Measurements from ENCODE around the gene GXYLT1.

Gene GXYLT1

DNA sequence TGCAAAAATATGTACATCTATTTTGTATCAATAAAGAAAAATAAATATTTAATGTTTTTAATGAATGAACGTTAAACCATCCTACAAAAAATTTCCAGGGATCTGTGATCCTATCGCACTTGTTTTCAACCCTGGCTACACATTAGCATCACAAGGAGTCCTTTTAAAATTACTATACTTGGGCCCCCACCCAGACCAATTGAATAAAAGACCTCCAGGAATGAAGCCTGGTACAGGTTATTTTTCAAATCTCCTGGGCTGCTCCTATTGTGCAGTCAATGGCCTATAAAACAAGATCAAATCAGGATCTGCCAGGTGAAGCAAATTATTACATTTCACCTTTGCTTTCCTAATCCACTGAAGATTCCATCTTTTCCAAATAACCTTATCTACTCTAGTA lies 33.4 kb upstream of the GXYLT1 start:
- no peak overlapping the region for H3K4me3 ChIP-seq (ENCODE audit: low read depth in 1 of 5, low read length in 5 of 5)
- no peak overlapping the region for H3K9ac ChIP-seq (ENCODE audit: low read length in 5 of 5)
- no peak overlapping the region for H3K27ac ChIP-seq (ENCODE audit: low read depth, low read length)
- peaks cover 0 to 7% (median 4%) of the 10 kb centered on the region in 5 donors for H3K36me3 ChIP-seq (ENCODE audit: control insufficient read depth in 5 of 5, insufficient read depth in 5 of 5, low read length in 5 of 5)
- no peaks in the 10 kb centered on the region for H3K27me3 ChIP-seq (ENCODE audit: control insufficient read depth in 5 of 5, insufficient read depth in 4 of 5, low read length in 5 of 5)
- H3K4me1 ChIP-seq (ENCODE audit: control insufficient read depth in 5 of 5, insufficient read depth in 5 of 5, low read length in 5 of 5), result peaks cover 0 to 4% (median 0%) of the 10 kb centered on the region in 5 donors
- no peaks in the 10 kb centered on the region for H3K9me3 ChIP-seq (ENCODE audit: control insufficient read depth in 5 of 5, low read length in 5 of 5)

DNA sequence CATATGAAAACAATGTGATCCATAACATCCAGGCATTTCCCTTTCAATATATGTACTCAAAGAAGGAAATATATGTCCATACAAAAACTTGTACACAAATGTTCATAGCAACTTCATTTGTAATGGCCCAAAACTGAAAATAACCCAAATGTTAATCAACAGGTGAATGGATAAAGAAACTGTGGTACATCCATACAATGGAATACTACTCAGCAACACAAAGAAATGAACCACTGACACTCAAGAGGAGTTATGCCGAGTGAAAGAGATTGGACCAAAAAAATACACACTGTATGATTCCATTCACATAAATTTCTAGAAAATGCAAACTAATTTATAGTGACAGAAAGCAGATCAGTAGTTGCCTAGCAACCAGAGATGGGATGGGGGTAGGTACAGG lies 30.3 kb upstream of the GXYLT1 start:
- H3K9ac ChIP-seq (ENCODE audit: low read length in 5 of 5), result no peak overlapping the region
- no peaks in the 10 kb centered on the region for H3K9me3 ChIP-seq (ENCODE audit: control insufficient read depth in 5 of 5, low read length in 5 of 5)
- H3K4me3 ChIP-seq (ENCODE audit: low read depth in 1 of 5, low read length in 5 of 5), result no peak overlapping the region
- peaks cover 0 to 12% (median 4%) of the 10 kb centered on the region in 5 donors for H3K36me3 ChIP-seq (ENCODE audit: control insufficient read depth in 5 of 5, insufficient read depth in 5 of 5, low read length in 5 of 5)
- no peaks in the 10 kb centered on the region for H3K27me3 ChIP-seq (ENCODE audit: control insufficient read depth in 5 of 5, insufficient read depth in 4 of 5, low read length in 5 of 5)
- no peak overlapping the region for H3K27ac ChIP-seq (ENCODE audit: low read depth, low read length)
- H3K4me1 ChIP-seq (ENCODE audit: control insufficient read depth in 5 of 5, insufficient read depth in 5 of 5, low read length in 5 of 5), result peaks cover 0 to 8% (median 0%) of the 10 kb centered on the region in 5 donors

DNA sequence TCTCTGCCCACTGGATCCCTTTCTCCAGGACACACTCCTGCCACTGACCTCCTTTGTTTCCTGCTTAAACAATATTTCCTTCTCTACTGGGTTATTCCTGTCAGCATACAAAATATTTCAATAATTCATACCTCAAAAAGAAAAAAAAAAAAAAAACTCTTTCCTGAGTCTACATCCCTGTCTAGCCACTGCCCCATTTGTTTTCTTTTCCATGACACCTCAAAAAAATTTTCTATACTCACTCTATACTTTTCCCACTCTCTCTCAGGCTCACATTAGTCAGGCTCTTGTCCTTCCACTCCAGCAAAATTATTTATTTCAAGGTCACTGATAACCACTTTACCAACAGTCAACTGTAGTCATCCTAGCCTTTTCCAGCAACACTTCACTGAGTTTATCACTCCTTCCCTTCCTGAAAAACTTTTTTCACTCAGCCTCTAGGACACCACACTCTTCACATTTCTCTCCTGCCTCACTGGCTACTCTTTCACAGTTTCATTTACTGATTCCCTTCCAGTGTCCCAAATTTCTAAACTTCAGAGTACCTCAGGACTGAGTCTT lies 29.4 kb upstream of the GXYLT1 start:
- Histone ChIP-seq H3K36me3 (ENCODE audit: control insufficient read depth in 5 of 5, insufficient read depth in 5 of 5, low read length in 5 of 5) (peaks cover 0 to 12% (median 4%) of the 10 kb centered on the region in 5 donors), H3K9ac (ENCODE audit: low read length in 5 of 5) (no peak overlapping the region), H3K9me3 (ENCODE audit: control insufficient read depth in 5 of 5, low read length in 5 of 5) (no peaks in the 10 kb centered on the region), H3K4me3 (ENCODE audit: low read depth in 1 of 5, low read length in 5 of 5) (no peak overlapping the region), H3K27ac (ENCODE audit: low read depth, low read length) (no peak overlapping the region), H3K27me3 (ENCODE audit: control insufficient read depth in 5 of 5, insufficient read depth in 4 of 5, low read length in 5 of 5) (no peaks in the 10 kb centered on the region), H3K4me1 (ENCODE audit: control insufficient read depth in 5 of 5, insufficient read depth in 5 of 5, low read length in 5 of 5) (peaks cover 0 to 8% (median 0%) of the 10 kb centered on the region in 5 donors)

DNA sequence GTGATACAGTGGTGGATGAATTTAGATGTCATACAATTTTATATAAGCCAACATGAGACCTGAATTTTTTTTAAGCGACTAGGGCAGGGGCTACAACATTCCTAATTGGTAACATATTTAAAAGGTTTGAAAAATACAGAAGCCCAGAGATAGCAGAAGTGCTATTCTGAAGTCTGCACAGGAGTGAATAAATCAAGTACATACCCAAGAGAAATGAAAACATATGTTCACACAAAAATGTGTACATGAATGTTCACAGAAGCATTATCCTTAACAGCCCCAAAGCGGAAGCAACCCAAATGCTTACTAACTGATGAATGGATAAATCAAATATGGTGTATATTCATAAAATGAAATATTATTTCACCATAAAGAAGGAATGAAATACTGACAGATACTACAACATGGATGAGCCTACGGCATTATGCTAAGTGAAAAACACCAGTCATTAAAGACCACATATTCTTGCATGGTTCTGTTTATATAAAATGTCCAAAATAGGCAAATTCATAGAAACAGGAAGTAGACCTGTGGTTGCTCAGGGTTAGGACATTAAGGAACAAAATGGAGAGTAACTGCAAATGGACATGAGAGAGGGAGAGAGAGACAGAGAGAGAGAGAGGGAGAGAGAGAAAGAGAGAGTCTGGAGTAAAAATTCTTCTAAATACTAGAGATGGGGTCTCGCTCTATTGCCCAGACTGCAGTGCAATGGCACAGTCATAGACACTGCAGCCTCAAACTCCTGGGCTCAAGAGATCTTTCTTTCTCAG lies 28.0 kb upstream of the GXYLT1 start:
- Histone ChIP-seq H3K4me3 (ENCODE audit: low read depth in 1 of 5, low read length in 5 of 5) (no peak overlapping the region), H3K36me3 (ENCODE audit: control insufficient read depth in 5 of 5, insufficient read depth in 5 of 5, low read length in 5 of 5) (peaks cover 0 to 12% (median 4%) of the 10 kb centered on the region in 5 donors), H3K27ac (ENCODE audit: low read depth, low read length) (no peak overlapping the region), H3K4me1 (ENCODE audit: control insufficient read depth in 5 of 5, insufficient read depth in 5 of 5, low read length in 5 of 5) (peaks cover 0 to 8% (median 0%) of the 10 kb centered on the region in 5 donors), H3K27me3 (ENCODE audit: control insufficient read depth in 5 of 5, insufficient read depth in 4 of 5, low read length in 5 of 5) (no peaks in the 10 kb centered on the region), H3K9ac (ENCODE audit: low read length in 5 of 5) (no peak overlapping the region), H3K9me3 (ENCODE audit: control insufficient read depth in 5 of 5, low read length in 5 of 5) (no peaks in the 10 kb centered on the region)

DNA sequence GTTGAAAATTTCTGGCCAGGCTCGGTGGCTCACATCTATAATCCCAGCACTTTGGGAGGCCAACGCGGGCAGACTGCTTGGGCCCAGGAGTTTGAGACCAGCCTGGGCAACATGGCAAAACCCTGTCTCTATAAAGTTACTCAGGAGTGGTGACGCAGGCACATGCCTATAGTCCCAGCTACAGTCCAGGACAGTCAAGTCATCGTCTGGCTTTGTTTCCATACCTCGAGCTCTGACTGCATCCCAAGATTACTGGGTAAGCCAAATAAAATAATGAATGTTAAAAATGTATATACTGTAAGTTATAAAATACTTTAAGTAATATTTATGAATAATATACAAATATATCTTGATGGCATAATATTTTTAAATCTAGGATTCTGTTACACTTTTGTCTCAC lies 23.0 kb upstream of the GXYLT1 start:
- Histone ChIP-seq H3K27ac (ENCODE audit: low read depth, low read length) (no peak overlapping the region), H3K4me1 (ENCODE audit: control insufficient read depth in 5 of 5, insufficient read depth in 5 of 5, low read length in 5 of 5) (peaks cover 0 to 5% (median 3%) of the 10 kb centered on the region in 5 donors), H3K4me3 (ENCODE audit: low read depth in 1 of 5, low read length in 5 of 5) (no peak overlapping the region), H3K36me3 (ENCODE audit: control insufficient read depth in 5 of 5, insufficient read depth in 5 of 5, low read length in 5 of 5) (peaks cover 0 to 8% (median 0%) of the 10 kb centered on the region in 5 donors), H3K9me3 (ENCODE audit: control insufficient read depth in 5 of 5, low read length in 5 of 5) (no peaks in the 10 kb centered on the region), H3K9ac (ENCODE audit: low read length in 5 of 5) (no peak overlapping the region), H3K27me3 (ENCODE audit: control insufficient read depth in 5 of 5, insufficient read depth in 4 of 5, low read length in 5 of 5) (no peaks in the 10 kb centered on the region)

DNA sequence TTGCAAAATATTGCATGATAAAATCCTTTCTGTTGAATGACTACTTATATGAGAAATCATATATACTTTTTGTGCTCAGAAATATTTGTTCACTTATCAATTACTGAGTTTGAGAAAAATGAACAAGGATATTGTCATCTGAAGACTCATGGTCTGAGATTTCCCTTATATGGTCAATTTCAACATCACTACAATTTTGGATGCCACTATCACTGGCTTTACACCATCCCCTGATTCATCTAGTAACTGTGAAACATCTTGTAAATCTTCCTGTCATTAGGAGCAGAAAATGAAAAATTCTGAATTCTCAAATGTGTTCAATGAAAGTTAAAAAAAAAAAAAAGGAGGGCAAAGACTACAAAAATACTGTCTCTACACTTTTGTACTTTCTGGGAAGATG lies 21.8 kb upstream of the GXYLT1 start:
- Histone ChIP-seq H3K4me3 (ENCODE audit: low read depth in 1 of 5, low read length in 5 of 5) (no peak overlapping the region), H3K9me3 (ENCODE audit: control insufficient read depth in 5 of 5, low read length in 5 of 5) (no peaks in the 10 kb centered on the region), H3K36me3 (ENCODE audit: control insufficient read depth in 5 of 5, insufficient read depth in 5 of 5, low read length in 5 of 5) (peaks cover 0 to 6% (median 0%) of the 10 kb centered on the region in 5 donors), H3K27me3 (ENCODE audit: control insufficient read depth in 5 of 5, insufficient read depth in 4 of 5, low read length in 5 of 5) (no peaks in the 10 kb centered on the region), H3K27ac (ENCODE audit: low read depth, low read length) (no peak overlapping the region), H3K9ac (ENCODE audit: low read length in 5 of 5) (no peak overlapping the region), H3K4me1 (ENCODE audit: control insufficient read depth in 5 of 5, insufficient read depth in 5 of 5, low read length in 5 of 5) (peaks cover 0 to 5% (median 3%) of the 10 kb centered on the region in 5 donors)

DNA sequence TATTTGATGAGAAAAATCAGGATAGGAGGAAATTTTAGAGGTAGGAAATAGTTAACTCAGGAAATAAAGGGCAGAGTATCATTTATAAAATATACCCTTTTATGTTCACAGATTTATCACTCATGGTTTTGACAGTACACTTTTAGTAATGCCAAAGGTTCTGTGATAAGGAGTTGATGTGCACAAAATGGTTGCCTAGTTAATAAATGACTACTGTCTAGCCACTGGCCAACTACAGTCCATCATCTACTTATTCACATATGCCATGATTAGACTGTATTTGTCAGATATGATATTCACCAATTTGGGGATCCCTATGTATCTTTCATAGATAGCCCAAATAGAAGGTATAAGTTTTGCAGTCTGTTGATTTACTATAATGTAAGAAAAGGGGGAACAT lies 19.2 kb upstream of the GXYLT1 start:
- H3K4me3 ChIP-seq (ENCODE audit: low read depth in 1 of 5, low read length in 5 of 5), result no peak overlapping the region
- peaks cover 9 to 16% (median 11%) of the 10 kb centered on the region in 5 donors for H3K36me3 ChIP-seq (ENCODE audit: control insufficient read depth in 5 of 5, insufficient read depth in 5 of 5, low read length in 5 of 5)
- no peak overlapping the region for H3K27ac ChIP-seq (ENCODE audit: low read depth, low read length)
- H3K9me3 ChIP-seq (ENCODE audit: control insufficient read depth in 5 of 5, low read length in 5 of 5), result no peaks in the 10 kb centered on the region
- H3K9ac ChIP-seq (ENCODE audit: low read length in 5 of 5), result peak overlapping the region in 1 of 5 donors; percentile 30
- H3K4me1 ChIP-seq (ENCODE audit: control insufficient read depth in 5 of 5, insufficient read depth in 5 of 5, low read length in 5 of 5), result peaks cover 0 to 5% (median 3%) of the 10 kb centered on the region in 5 donors
- H3K27me3 ChIP-seq (ENCODE audit: control insufficient read depth in 5 of 5, insufficient read depth in 4 of 5, low read length in 5 of 5), result no peaks in the 10 kb centered on the region

DNA sequence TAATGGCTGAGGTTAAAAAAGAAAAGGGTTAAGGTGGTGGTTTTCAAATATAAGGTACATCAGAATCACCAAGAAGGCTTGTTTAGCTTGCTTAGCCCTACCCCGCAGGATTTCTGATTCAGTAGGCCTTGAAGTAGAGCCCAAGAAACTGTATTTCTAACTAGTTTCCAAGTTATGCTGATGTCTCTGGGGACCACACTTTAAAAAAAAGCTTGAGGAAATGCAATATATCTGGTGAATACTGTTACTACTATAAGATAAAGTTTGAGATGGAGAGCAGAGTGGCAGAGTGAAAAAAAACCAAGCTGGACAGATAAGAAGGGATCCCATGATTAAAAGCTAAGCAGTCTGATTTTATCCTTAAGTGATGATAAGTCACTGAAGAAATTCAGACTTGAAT lies 18.3 kb upstream of the GXYLT1 start:
- Histone ChIP-seq H3K27me3 (ENCODE audit: control insufficient read depth in 5 of 5, insufficient read depth in 4 of 5, low read length in 5 of 5) (no peaks in the 10 kb centered on the region), H3K36me3 (ENCODE audit: control insufficient read depth in 5 of 5, insufficient read depth in 5 of 5, low read length in 5 of 5) (peaks cover 9 to 19% (median 13%) of the 10 kb centered on the region in 5 donors), H3K4me1 (ENCODE audit: control insufficient read depth in 5 of 5, insufficient read depth in 5 of 5, low read length in 5 of 5) (peaks cover 0 to 5% (median 3%) of the 10 kb centered on the region in 5 donors), H3K9me3 (ENCODE audit: control insufficient read depth in 5 of 5, low read length in 5 of 5) (no peaks in the 10 kb centered on the region), H3K4me3 (ENCODE audit: low read depth in 1 of 5, low read length in 5 of 5) (no peak overlapping the region), H3K27ac (ENCODE audit: low read depth, low read length) (no peak overlapping the region), H3K9ac (ENCODE audit: low read length in 5 of 5) (no peak overlapping the region)

DNA sequence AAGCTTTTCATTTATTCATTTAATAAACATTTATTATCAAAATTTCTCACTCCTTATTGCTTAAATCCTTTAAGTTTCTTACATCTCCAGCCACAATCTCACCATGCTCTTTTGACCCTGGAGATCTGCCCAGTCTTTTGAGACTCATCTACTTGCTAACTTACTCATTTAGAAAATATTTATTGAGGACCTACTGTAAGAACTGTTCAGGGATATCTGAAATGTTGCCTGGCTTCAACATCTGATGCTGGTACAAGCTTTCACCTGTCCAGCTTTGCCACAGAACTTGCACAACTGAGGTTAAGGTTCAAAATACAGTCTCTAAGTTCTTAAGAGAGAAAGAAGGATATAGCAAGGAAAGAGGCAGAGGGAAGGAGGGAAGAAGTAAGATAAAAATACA lies 17.5 kb upstream of the GXYLT1 start:
- H3K9ac ChIP-seq (ENCODE audit: low read length in 5 of 5), result no peak overlapping the region

DNA sequence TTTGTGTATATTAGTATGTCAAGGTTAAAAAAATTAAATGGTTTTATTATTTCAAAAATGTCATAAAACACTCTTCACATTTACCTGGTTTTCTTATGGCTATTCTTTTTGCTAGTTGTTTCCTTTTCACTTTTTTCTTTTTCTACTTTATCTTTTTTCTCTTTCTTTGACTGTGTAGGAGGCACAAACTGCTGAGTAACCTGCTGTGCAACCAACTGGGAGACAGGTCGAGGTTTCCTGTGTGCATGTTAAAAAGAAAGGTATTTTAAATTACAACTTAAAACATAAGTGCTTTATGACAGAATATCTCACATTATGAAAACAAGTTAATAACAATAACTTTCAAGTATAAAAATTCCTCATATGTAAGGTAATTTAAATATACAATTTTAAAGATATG lies 16.9 kb upstream of the GXYLT1 start:
- Histone ChIP-seq H3K36me3 (ENCODE audit: control insufficient read depth in 5 of 5, insufficient read depth in 5 of 5, low read length in 5 of 5) (peaks cover 9 to 19% (median 13%) of the 10 kb centered on the region in 5 donors), H3K27ac (ENCODE audit: low read depth, low read length) (no peak overlapping the region), H3K4me1 (ENCODE audit: control insufficient read depth in 5 of 5, insufficient read depth in 5 of 5, low read length in 5 of 5) (peaks cover 0 to 5% (median 3%) of the 10 kb centered on the region in 5 donors), H3K9ac (ENCODE audit: low read length in 5 of 5) (no peak overlapping the region), H3K9me3 (ENCODE audit: control insufficient read depth in 5 of 5, low read length in 5 of 5) (no peaks in the 10 kb centered on the region), H3K4me3 (ENCODE audit: low read depth in 1 of 5, low read length in 5 of 5) (no peak overlapping the region), H3K27me3 (ENCODE audit: control insufficient read depth in 5 of 5, insufficient read depth in 4 of 5, low read length in 5 of 5) (no peaks in the 10 kb centered on the region)

More for the DNA sequence above, 17.5 kb upstream of the GXYLT1 start:
- H3K27me3 ChIP-seq (ENCODE audit: control insufficient read depth in 5 of 5, insufficient read depth in 4 of 5, low read length in 5 of 5), result no peaks in the 10 kb centered on the region
- H3K27ac ChIP-seq (ENCODE audit: low read depth, low read length), result no peak overlapping the region
- H3K36me3 ChIP-seq (ENCODE audit: control insufficient read depth in 5 of 5, insufficient read depth in 5 of 5, low read length in 5 of 5), result peaks cover 9 to 19% (median 13%) of the 10 kb centered on the region in 5 donors
- peaks cover 0 to 5% (median 3%) of the 10 kb centered on the region in 5 donors for H3K4me1 ChIP-seq (ENCODE audit: control insufficient read depth in 5 of 5, insufficient read depth in 5 of 5, low read length in 5 of 5)
- H3K9me3 ChIP-seq (ENCODE audit: control insufficient read depth in 5 of 5, low read length in 5 of 5), result no peaks in the 10 kb centered on the region
- H3K4me3 ChIP-seq (ENCODE audit: low read depth in 1 of 5, low read length in 5 of 5), result no peak overlapping the region

Data from subcutaneous abdominal adipose tissue (tissue), 5 donors.